PC-3 (cell line): ENCODE measurements around the gene LYPD5. TPM values are rescaled to one million over a fixed set of nuclear protein-coding genes. Genes with fewer than 3 reads are reported as not detected.

Source experiments
- ATAC-seq: fragments of 200-7000 bp; cut with Tn5 transposase; 2 replicates; pipeline ENCODE4 v1.9.1; 2020; ENCODE audit warnings: mild to moderate bottlenecking, moderate library complexity
- BruUV-seq: library from RNA; stranded (reverse); fragments of 400-500 nt; replicated peaks from 2 replicates; lab custom pipeline; 2021; lab: Mats Ljungman, UMichigan
- CTCF ChIA-PET: fragments of 300-600 bp; sonication (Branson Sonifier 250); formaldehyde crosslinking; loops from one replicate; lab custom pipeline; 2022; ENCODE audit warnings: antibody characterized with exemption; lab: Charles Lee
- POLR2A ChIA-PET: fragments of 300-600 bp; sonication (Branson Sonifier 250); formaldehyde crosslinking; loops from one replicate; lab custom pipeline; 2022; ENCODE audit warnings: antibody characterized with exemption; ENCODE audit not compliant: unreplicated experiment; lab: Charles Lee
- DNase-seq: peaks from one replicate; pipeline ENCODE4 v3.0.0-alpha.2; 2015
- H2AFZ ChIP-seq: fragments of 300-600 bp; sonication (generic); 2 replicates; pipeline ENCODE4 v1.6.0; 2016; ENCODE audit warnings: antibody characterized with exemption, low read length
- H3F3A ChIP-seq: fragments of 300-600 bp; sonication (generic); one replicate; pipeline ENCODE4 v1.6.0; 2017; ENCODE audit warnings: antibody characterized with exemption, low read length, control low read depth, mild to moderate bottlenecking; ENCODE audit not compliant: unreplicated experiment
- H3K27ac ChIP-seq: fragments of 300-600 bp; sonication (generic); 2 replicates; pipeline ENCODE4 v1.5.1; 2016; ENCODE audit warnings: mild to moderate bottlenecking, low read length
- H3K27me3 ChIP-seq: fragments of 300-600 bp; sonication (generic); 2 replicates; pipeline ENCODE4 v1.6.1; 2016; ENCODE audit warnings: low read length, mixed read lengths
- H3K36me3 ChIP-seq: fragments of 300-600 bp; sonication (generic); 2 replicates; pipeline ENCODE4 v1.6.1; 2016; ENCODE audit warnings: low read depth, mixed run types, low read length, mixed read lengths
- H3K4me1 ChIP-seq: fragments of 300-600 bp; sonication (generic); 2 replicates; pipeline ENCODE4 v1.5.1; 2016; ENCODE audit warnings: low read length; ENCODE audit not compliant: insufficient read depth
- H3K4me2 ChIP-seq: fragments of 300-600 bp; sonication (generic); 2 replicates; pipeline ENCODE4 v1.6.0; 2016; ENCODE audit warnings: low read length
- H3K4me3 ChIP-seq: fragments of 300-600 bp; sonication (generic); 2 replicates; pipeline ENCODE4 v1.5.1; 2016; ENCODE audit warnings: mild to moderate bottlenecking, low read length, mixed read lengths
- H3K79me2 ChIP-seq: fragments of 300-600 bp; sonication (generic); 2 replicates; pipeline ENCODE4 v1.6.1; 2017; ENCODE audit warnings: low read length, mixed read lengths
- H3K9ac ChIP-seq: fragments of 300-600 bp; sonication (generic); 2 replicates; pipeline ENCODE4 v1.6.0; 2016; ENCODE audit warnings: mild to moderate bottlenecking, low read length
- H3K9me2 ChIP-seq: fragments of 300-600 bp; sonication (generic); replicated peaks from 2 replicates; pipeline ENCODE4 v1.6.1; 2016; ENCODE audit warnings: mixed run types, low read length, mixed read lengths
- H3K9me3 ChIP-seq: fragments of 300-600 bp; sonication (generic); 2 replicates; pipeline ENCODE4 v1.6.1; 2016; ENCODE audit warnings: low read length, mixed read lengths
- H4K20me1 ChIP-seq: fragments of 300-600 bp; sonication (generic); 2 replicates; pipeline ENCODE4 v1.6.1; 2016; ENCODE audit warnings: low read length, mixed read lengths
- CTCF ChIP-seq: fragments of 300-600 bp; sonication (generic); conservative IDR thresholded peaks from 2 replicates; pipeline ENCODE4 v1.5.1; 2017; ENCODE audit warnings: antibody characterized with exemption, low read depth, mild to moderate bottlenecking, low read length
- EZH2 ChIP-seq: fragments of 300-600 bp; sonication (generic); IDR thresholded peaks from one replicate; pipeline ENCODE4 v1.6.1; 2017; ENCODE audit warnings: antibody characterized with exemption, mild to moderate bottlenecking, low read length; ENCODE audit not compliant: unreplicated experiment
- EZH2phosphoT487 ChIP-seq: fragments of 300-600 bp; sonication (generic); IDR thresholded peaks from 2 replicates; pipeline ENCODE4 v1.6.1; 2018; ENCODE audit warnings: mild to moderate bottlenecking, antibody characterized with exemption, low read length, borderline replicate concordance
- intact Hi-C: fragments of 100-400 bp; cut with micrococcal nuclease; formaldehyde crosslinking; loops from 2 replicates; pipeline ENCODE4 v1.9.0; 2023
- total RNA-seq: library from RNA; depleted of rRNA; stranded (reverse); fragments of >200 nt; gene quantifications from 2 replicates; pipeline ENCODE4 v1.2.3, GENCODE V29; 2014

The LYPD5 gene
- total RNA-seq, 1 experiment from 2014 or later: 6.8 TPM

GRCh38 chr19:43784241-43784980 lies 17.8 kb downstream of the LYPD5 start:
- POLR2A ChIA-PET: interaction anchor here (0.6 kb wide), 1 partner anchor 30 kb away, joined by 3 read pairs; the partner anchor contains the start of gene SMG9
- peaks cover 39% of the 10 kb centered on the region for H3K4me1 ChIP-seq
- DNase-seq: peak; percentile 87
- peak overlapping the region; percentile 15; the same call in 1 of the 2 replicates for H2AFZ ChIP-seq
- H3K27ac ChIP-seq: peak overlapping the region; percentile 98
- no peaks in the 10 kb centered on the region for H3K36me3 ChIP-seq
- peak overlapping the region; percentile 83 for H3K9ac ChIP-seq
- intact Hi-C loops: loop anchor here (2.0 kb wide), 1 partner anchor 20 kb away; no protein-coding TSS in a partner anchor
- H3K4me3 ChIP-seq: peak overlapping the region; percentile 38; the same call in 1 of the 2 replicates
- CTCF ChIA-PET: interaction anchor here (0.8 kb wide), 1 partner anchor 25 kb away, joined by 3 read pairs; no protein-coding TSS in a partner anchor
- no peaks in the 10 kb centered on the region for H4K20me1 ChIP-seq
- H3K27me3 ChIP-seq: no peaks in the 10 kb centered on the region
- H3F3A ChIP-seq: no peaks in the 10 kb centered on the region
- peak; percentile 58 for ATAC-seq
- peaks cover 15% of the 10 kb centered on the region for H3K79me2 ChIP-seq
- BruUV-seq: no TSS peak
- H3K4me2 ChIP-seq: peak overlapping the region; percentile 74
- H3K9me3 ChIP-seq: no peaks in the 10 kb centered on the region
- no peaks in the 10 kb centered on the region for H3K9me2 ChIP-seq
- TF ChIP-seq CTCF: no peak
- TF ChIP-seq EZH2phosphoT487: no peak
- TF ChIP-seq EZH2: no peak

GRCh38 chr19:43783636-43784035 lies 18.6 kb downstream of the LYPD5 start:
- intact Hi-C loops: loop anchor here (2.0 kb wide), 1 partner anchor 19 kb away; no protein-coding TSS in a partner anchor
- POLR2A ChIA-PET: no interaction called here
- H3K9ac ChIP-seq: peak overlapping the region; percentile 83
- no peaks in the 10 kb centered on the region for H3K9me2 ChIP-seq
- H4K20me1 ChIP-seq: no peaks in the 10 kb centered on the region
- no peak for TF ChIP-seq EZH2
- no peak for TF ChIP-seq CTCF
- no peak for TF ChIP-seq EZH2phosphoT487
- peak overlapping the region; percentile 74; the same call in 1 of the 2 replicates for H3K4me2 ChIP-seq
- peaks cover 47% of the 10 kb centered on the region for H3K4me1 ChIP-seq
- ATAC-seq (no peak), DNase-seq (no peak)
- no peaks in the 10 kb centered on the region for H3K36me3 ChIP-seq
- H3K4me3 ChIP-seq: no peak overlapping the region
- H3F3A ChIP-seq: no peaks in the 10 kb centered on the region
- no peaks in the 10 kb centered on the region for H3K27me3 ChIP-seq
- BruUV-seq: no TSS peak
- peaks cover 23% of the 10 kb centered on the region for H3K79me2 ChIP-seq
- CTCF ChIA-PET: no interaction called here
- H2AFZ ChIP-seq: no peak overlapping the region
- H3K9me3 ChIP-seq: no peaks in the 10 kb centered on the region
- H3K27ac ChIP-seq: peak overlapping the region; percentile 98

- no peak overlapping the region for H3K4me3 ChIP-seq
These were observed 19.5 kb downstream of the LYPD5 start for GRCh38 chr19:43782689-43783231.

More at GRCh38 chr19:43782689-43783231, 19.5 kb downstream of the LYPD5 start:
- Histone ChIP-seq H2AFZ (no peak overlapping the region), H3F3A (no peaks in the 10 kb centered on the region), H3K4me1 (peaks cover 53% of the 10 kb centered on the region), H3K9me2 (no peaks in the 10 kb centered on the region), H3K9me3 (no peaks in the 10 kb centered on the region), H3K79me2 (peaks cover 26% of the 10 kb centered on the region), H3K4me2 (no peak overlapping the region), H3K27ac (no peak overlapping the region), H3K27me3 (no peaks in the 10 kb centered on the region), H3K9ac (no peak overlapping the region), H4K20me1 (no peaks in the 10 kb centered on the region), H3K36me3 (no peaks in the 10 kb centered on the region)
- DNase-seq: no peak
- BruUV-seq: no TSS peak
- TF ChIP-seq EZH2 (no peak), EZH2phosphoT487 (no peak), CTCF (no peak)
- CTCF ChIA-PET: no interaction called here
- intact Hi-C loops: no loop called here
- POLR2A ChIA-PET: no interaction called here
- no peak for ATAC-seq
